ENCODE results near the gene PLAU. TPM values are rescaled to one million over a fixed set of nuclear protein-coding genes. Genes with fewer than 3 reads are reported as not detected.
A peak's percentile ranks its signal among the peaks of the same experiment; 100 is the strongest.

Gene PLAU
- total and polyA plus RNA-seq, 10 of the 15 experiments (the other 5 are each of a cell fraction or from before 2014, with no cell fraction given) = 2.5 to 20.9 (median 11.5) TPM

GRCh38 chr10:73875139-73875475 lies 35.8 kb upstream of the PLAU start:
- peaks cover 17% of the 10 kb centered on the region for H3K4me1 ChIP-seq (ENCODE audit: control insufficient read depth, insufficient read depth, low read length)
- POLR2A ChIA-PET = interaction anchor here (0.6 to 3.3 kb wide), 8 partner anchors 9 to 217 kb away, joined by 3 to 17 read pairs (median 4); no protein-coding TSS in a partner anchor
- intact Hi-C loops (cut with micrococcal nuclease; ENCODE audit: unreplicated experiment) = loop anchor here (1.0 to 5.0 kb wide), 2 partner anchors 26 to 348 kb away; no protein-coding TSS in a partner anchor
- SMC1A ChIA-PET (ENCODE audit: uncharacterized antibody, unreplicated experiment) = interaction anchor here (0.7 to 1.8 kb wide), 7 partner anchors 12 to 291 kb away, joined by 3 to 13 read pairs (median 3); no protein-coding TSS in a partner anchor
- in situ Hi-C loops (cut with MboI) = loop anchor here (25.0 kb wide), 1 partner anchor 212 kb away; no protein-coding TSS in a partner anchor
- H3K36me3 ChIP-seq (ENCODE audit: control insufficient read depth in 2 of 2, insufficient read depth in 2 of 2, low read length in 1 of 2) = no peaks in the 10 kb centered on the region
- H3K27ac ChIP-seq (ENCODE audit: control insufficient read depth, insufficient read depth) = peak overlapping the region; percentile 58
- peak overlapping the region; percentile 84 for H3K4me3 ChIP-seq
- H3K9ac ChIP-seq (ENCODE audit: control insufficient read depth, insufficient read depth, low read length) = peak overlapping the region; percentile 74
- ATAC-seq = peak; percentile 53
- 18% methylated on average over 3 of the region's 3 CpGs for WGBS (ENCODE audit: insufficient coverage, insufficient replicate concordance, low lambda C conversion rate, missing lambda C conversion rate)
- no peaks in the 10 kb centered on the region for H4K20me1 ChIP-seq (ENCODE audit: control insufficient read depth, insufficient read depth)
- H3K79me2 ChIP-seq (ENCODE audit: control insufficient read depth, insufficient read depth, low read length) = peaks cover 6% of the 10 kb centered on the region
- RAD21 ChIA-PET (ENCODE audit: unreplicated experiment) = interaction anchor here (0.9 to 21.4 kb wide), 7 partner anchors 11 to 102 kb away, joined by 3 to 616 read pairs (median 5); no protein-coding TSS in a partner anchor
- FAIRE-seq = peak; percentile 61
- CTCF ChIA-PET = interaction anchor here (1.5 to 10.9 kb wide), 3 partner anchors 11 to 65 kb away, joined by 4 to 440 read pairs (median 11); no protein-coding TSS in a partner anchor
- BruUV-seq (replicated peaks) = no TSS peak
- no peaks in the 10 kb centered on the region for H3K27me3 ChIP-seq (replicated peaks in 1 of 2; ENCODE audit: control insufficient read depth in 2 of 2, insufficient read depth in 2 of 2, low read length in 1 of 2)
- peak overlapping the region; percentile 76 for H2AFZ ChIP-seq (ENCODE audit: control insufficient read depth, low read depth, low read length)
- peak overlapping the region; percentile 96 for H3K4me2 ChIP-seq (ENCODE audit: control insufficient read depth, insufficient read depth)
- no peaks in the 10 kb centered on the region for H3K9me3 ChIP-seq (replicated peaks; ENCODE audit: control insufficient read depth, insufficient read depth, low read length)
- no peak for DNase-seq (ENCODE audit: low read depth, low spot score)
- TF ChIP-seq NBN (IDR thresholded peaks at IDR 0.05) (0 out of 2 replicates have a peak, but pooled peaks have one; percentile 8), E2F8 (IDR thresholded peaks at IDR 0.05; ENCODE audit: low read depth, partially characterized antibody) (no peak), SUPT20H (IDR thresholded peaks at IDR 0.05; ENCODE audit: borderline replicate concordance, control insufficient read depth, low read depth, low read length) (no peak), RELB (IDR thresholded peaks at IDR 0.05; ENCODE audit: low read depth) (peak; percentile 44; the same call in 1 of the 2 replicates), HDGF (IDR thresholded peaks at IDR 0.05) (0 out of 2 replicates have a peak, but pooled peaks have one; percentile 18), IKZF1 (conservative IDR thresholded peaks at IDR 0.05) (peak; percentile 10; the same call in 1 of the 2 replicates), JUNB (IDR thresholded peaks at IDR 0.05) (peak; percentile 35; the same call in 1 of the 2 replicates), CHD2 (IDR thresholded peaks at IDR 0.05; ENCODE audit: borderline replicate concordance, low read depth, low read length) (no peak), BRCA1 (IDR thresholded peaks at IDR 0.05; ENCODE audit: low read depth, low read length) (no peak), ZNF217 (IDR thresholded peaks at IDR 0.05) (no peak), BMI1 (IDR thresholded peaks at IDR 0.05; ENCODE audit: borderline replicate concordance) (no peak), CBX3 (IDR thresholded peaks at IDR 0.05; ENCODE audit: borderline replicate concordance, low read depth) (no peak), CREM (IDR thresholded peaks at IDR 0.05; ENCODE audit: low read depth) (no peak), USF1 (IDR thresholded peaks at IDR 0.05; ENCODE audit: borderline replicate concordance, extremely low read length, insufficient read depth, low read depth, low read length) (no peak), ETV6 (conservative IDR thresholded peaks at IDR 0.05 in 1 of 2, IDR thresholded peaks at IDR 0.05 in 1 of 2; ENCODE audit: borderline replicate concordance in 1 of 2, low read depth in 1 of 2) (no peak), DPF2 (IDR thresholded peaks at IDR 0.05) (no peak), CEBPB (IDR thresholded peaks at IDR 0.05; ENCODE audit: borderline replicate concordance in 1 of 2, low read depth in 2 of 2, low read length in 2 of 2) (no peak), NFIC (IDR thresholded peaks at IDR 0.05; ENCODE audit: low read depth, low read length) (no peak), SUZ12 (IDR thresholded peaks at IDR 0.05; ENCODE audit: unreplicated experiment) (no peak), KAT2A (conservative IDR thresholded peaks at IDR 0.05; ENCODE audit: control insufficient read depth, low read depth, low read length) (no peak)

All from GM12878 (cell line).